Muscle layer of colon (tissue), 2 donors: Measurements from ENCODE around the gene FRMPD1.

Experiments used
- H3K27ac ChIP-seq: one replicate; pipeline ENCODE4 v1.7.0; 2013; ENCODE audit warnings: low read depth, mild to moderate bottlenecking, low read length, moderate library complexity
- H3K27me3 ChIP-seq, 2 donors: one replicate each; pipeline ENCODE4 v1.7.0; 2013; ENCODE audit warnings: low read length in 2 of 2, mild to moderate bottlenecking in 2 of 2; ENCODE audit not compliant: insufficient read depth in 2 of 2, control insufficient read depth in 1 of 2
- H3K36me3 ChIP-seq: one replicate; pipeline ENCODE4 v1.7.0; 2013; ENCODE audit warnings: mild to moderate bottlenecking, low read length; ENCODE audit not compliant: insufficient read depth
- H3K4me1 ChIP-seq: one replicate; pipeline ENCODE4 v1.7.0; 2013; ENCODE audit warnings: mild to moderate bottlenecking, low read length; ENCODE audit not compliant: insufficient read depth
- H3K4me3 ChIP-seq, 2 donors: one replicate each; pipeline ENCODE4 v1.7.0; 2013; ENCODE audit warnings: low read length in 2 of 2, low read depth in 1 of 2, mild to moderate bottlenecking in 1 of 2, moderate library complexity in 1 of 2
- H3K9ac ChIP-seq: one replicate; pipeline ENCODE4 v1.7.0; 2013; ENCODE audit warnings: low read length
- H3K9me3 ChIP-seq: one replicate; pipeline ENCODE4 v1.7.0; 2013; ENCODE audit warnings: mild to moderate bottlenecking, low read length
- donor health status: abdominal sarcoma.
- donor health status: Adenocarcinoma of cecum.

FRMPD1 gene

DNA sequence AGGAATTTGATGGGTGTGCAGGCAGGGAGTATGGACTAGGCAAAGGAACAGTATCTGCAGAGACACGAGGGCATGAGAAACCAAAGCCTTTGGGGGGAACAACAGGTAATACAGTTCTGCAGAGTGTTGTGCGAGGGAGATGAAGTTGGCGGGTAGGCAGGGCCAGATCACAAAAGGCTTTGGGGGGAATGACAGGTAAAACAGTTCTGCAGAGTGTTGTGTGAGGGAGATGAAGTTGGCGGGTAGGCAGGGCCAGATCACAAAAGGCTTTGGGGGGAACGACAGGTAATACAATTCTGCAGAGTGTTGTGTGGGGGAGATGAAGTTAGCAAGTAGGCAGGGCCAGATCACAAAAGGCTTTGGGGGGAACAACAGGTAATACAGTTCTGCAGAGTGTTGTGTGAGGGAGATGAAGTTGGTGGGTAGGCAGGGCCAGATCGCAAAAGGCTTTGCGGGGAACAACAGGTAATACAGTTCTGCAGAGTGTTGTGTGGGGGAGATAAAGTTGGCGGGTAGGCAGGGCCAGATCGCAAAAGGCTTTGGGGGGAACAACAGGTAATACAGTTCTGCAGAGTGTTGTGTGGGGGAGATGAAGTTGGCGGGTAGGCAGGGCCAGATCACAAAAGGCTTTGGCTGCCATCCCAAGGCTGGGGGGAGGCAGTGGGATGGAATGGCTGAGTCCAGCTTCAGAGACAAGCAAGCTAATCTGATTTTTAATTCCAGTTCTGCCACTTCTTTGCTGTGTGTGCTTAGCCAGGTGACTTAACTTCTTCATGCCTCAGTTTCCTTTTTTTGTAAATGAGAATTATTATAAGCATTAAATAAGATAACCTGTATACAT lies 33.0 kb downstream of the FRMPD1 start:
- Histone ChIP-seq H3K9ac (no peak overlapping the region), H3K27me3 (no peaks in the 10 kb centered on the region), H3K36me3 (no peaks in the 10 kb centered on the region), H3K27ac (no peak overlapping the region), H3K4me3 (no peak overlapping the region), H3K9me3 (no peaks in the 10 kb centered on the region), H3K4me1 (no peaks in the 10 kb centered on the region)

DNA sequence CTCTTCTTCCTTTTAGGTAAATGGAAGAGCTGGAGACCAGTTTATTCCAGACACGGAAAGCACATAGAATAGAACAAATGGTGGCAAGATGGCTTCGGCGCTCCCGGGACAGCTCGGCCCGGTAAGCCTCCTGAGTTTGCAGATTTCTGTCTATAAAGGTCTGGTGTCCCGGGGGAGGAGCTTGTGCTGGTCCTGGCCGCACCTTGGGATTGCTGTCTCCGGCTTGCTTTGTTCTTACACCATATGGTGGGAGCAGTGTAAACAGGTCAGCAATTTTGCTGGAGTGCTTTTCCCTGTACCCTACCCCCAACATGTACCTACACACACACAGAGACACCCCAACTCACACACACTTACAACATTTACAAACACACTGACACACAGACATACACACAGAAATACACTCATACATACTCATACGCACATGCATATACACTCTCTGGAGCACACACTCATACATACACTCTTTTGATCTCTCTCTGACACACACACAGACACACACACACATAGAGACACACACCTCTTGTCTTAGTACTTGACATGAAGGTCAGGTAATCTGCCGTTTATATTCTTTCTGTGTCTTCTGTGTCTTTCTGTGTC lies 42.0 kb downstream of the FRMPD1 start:
- Histone ChIP-seq H3K9ac (no peak overlapping the region), H3K9me3 (no peaks in the 10 kb centered on the region), H3K4me3 (no peak overlapping the region)

DNA sequence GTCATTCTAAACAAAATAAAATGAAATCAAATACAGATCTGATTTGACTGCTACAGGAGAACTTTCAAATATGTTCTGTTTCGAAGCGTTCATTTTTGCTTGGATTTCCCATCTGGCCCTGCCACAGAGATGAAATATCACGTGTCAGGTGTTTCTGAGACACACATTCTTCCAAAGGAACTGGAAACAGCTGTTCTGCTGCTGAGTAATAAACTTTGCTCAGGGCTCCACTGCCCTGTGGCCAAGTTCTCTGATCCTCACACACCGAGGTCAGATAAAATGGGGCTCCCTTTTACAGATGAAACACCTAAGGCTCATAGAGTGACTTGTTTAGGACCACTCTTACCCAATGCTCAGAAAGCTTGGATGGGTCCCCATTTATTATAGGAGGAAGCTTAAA lies 42.5 kb downstream of the FRMPD1 start:
- Histone ChIP-seq H3K27me3 (no peaks in the 10 kb centered on the region), H3K4me3 (no peak overlapping the region), H3K9ac (no peak overlapping the region), H3K27ac (no peak overlapping the region), H3K9me3 (no peaks in the 10 kb centered on the region), H3K36me3 (no peaks in the 10 kb centered on the region), H3K4me1 (no peaks in the 10 kb centered on the region)

More for the DNA sequence above, 42.0 kb downstream of the FRMPD1 start:
- H3K4me1 ChIP-seq, result no peaks in the 10 kb centered on the region
- no peaks in the 10 kb centered on the region for H3K27me3 ChIP-seq
- no peak overlapping the region for H3K27ac ChIP-seq
- H3K36me3 ChIP-seq, result no peaks in the 10 kb centered on the region

DNA sequence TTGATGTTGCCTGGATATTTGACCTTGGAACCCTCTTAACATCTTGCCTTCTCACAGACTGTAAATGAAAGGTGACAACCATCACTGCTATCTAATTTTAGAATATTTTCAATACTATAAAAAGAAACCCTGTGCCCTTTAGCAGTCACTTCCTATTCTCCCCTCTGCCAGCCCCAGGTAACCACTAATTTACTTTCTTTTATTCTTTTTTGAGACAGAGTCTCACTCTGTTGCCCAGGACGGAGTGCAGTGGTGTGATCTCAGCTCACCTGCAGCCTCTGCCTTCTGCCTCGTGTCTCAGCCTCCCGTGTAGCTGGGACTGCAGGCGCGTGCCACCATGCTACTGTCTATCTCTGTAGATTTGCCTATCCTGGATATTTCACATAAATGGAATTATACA lies 43.6 kb downstream of the FRMPD1 start:
- no peaks in the 10 kb centered on the region for H3K27me3 ChIP-seq
- H3K27ac ChIP-seq, result no peak overlapping the region
- H3K9me3 ChIP-seq, result no peaks in the 10 kb centered on the region
- H3K36me3 ChIP-seq, result no peaks in the 10 kb centered on the region
- H3K4me3 ChIP-seq, result no peak overlapping the region
- H3K9ac ChIP-seq, result no peak overlapping the region
- no peaks in the 10 kb centered on the region for H3K4me1 ChIP-seq

DNA sequence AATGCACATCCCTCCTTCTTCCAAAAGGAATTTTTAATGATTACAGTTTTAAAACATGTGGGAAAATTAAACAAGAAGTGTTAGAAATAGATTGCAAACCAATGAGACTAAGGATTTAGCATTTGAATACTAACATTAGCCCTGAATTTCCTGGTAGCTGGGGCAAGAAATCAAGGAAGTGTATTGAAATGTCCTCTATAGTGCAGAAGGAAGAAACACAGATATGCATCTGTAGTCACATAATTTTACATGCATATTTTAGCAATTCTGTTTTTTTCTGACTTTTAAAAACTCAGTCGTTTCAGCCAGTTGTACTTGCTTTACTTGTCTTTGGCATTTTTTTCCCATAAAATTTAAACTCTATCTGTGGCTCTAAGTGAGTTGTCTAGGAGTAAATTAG lies 45.8 kb downstream of the FRMPD1 start:
- H3K9ac ChIP-seq, result no peak overlapping the region
- no peaks in the 10 kb centered on the region for H3K27me3 ChIP-seq
- H3K27ac ChIP-seq, result no peak overlapping the region
- H3K9me3 ChIP-seq, result no peaks in the 10 kb centered on the region
- no peaks in the 10 kb centered on the region for H3K36me3 ChIP-seq
- no peak overlapping the region for H3K4me3 ChIP-seq
- H3K4me1 ChIP-seq, result no peaks in the 10 kb centered on the region

DNA sequence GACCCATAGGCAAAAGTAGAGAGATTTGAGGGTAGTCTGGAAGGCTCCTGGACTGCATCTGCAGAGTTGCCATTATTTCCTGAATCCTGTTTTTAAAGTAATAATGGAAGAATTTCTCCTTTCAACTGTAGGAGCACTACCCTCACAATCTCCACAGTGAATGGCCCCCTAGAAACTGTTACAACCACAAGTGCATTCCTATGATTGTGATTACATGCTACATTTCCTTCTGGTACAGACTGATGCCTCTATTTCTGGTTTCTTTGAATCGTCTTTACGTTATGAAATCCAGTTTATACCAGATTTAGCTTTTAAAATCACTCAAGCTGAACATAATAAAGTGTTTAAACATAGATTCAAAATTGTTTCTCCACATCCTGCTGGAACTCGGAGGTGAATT lies 49.4 kb downstream of the FRMPD1 start:
- no peaks in the 10 kb centered on the region for H3K36me3 ChIP-seq
- no peaks in the 10 kb centered on the region for H3K4me1 ChIP-seq
- H3K27ac ChIP-seq, result no peak overlapping the region
- no peaks in the 10 kb centered on the region for H3K9me3 ChIP-seq
- no peaks in the 10 kb centered on the region for H3K27me3 ChIP-seq
- H3K4me3 ChIP-seq, result no peak overlapping the region
- no peak overlapping the region for H3K9ac ChIP-seq

DNA sequence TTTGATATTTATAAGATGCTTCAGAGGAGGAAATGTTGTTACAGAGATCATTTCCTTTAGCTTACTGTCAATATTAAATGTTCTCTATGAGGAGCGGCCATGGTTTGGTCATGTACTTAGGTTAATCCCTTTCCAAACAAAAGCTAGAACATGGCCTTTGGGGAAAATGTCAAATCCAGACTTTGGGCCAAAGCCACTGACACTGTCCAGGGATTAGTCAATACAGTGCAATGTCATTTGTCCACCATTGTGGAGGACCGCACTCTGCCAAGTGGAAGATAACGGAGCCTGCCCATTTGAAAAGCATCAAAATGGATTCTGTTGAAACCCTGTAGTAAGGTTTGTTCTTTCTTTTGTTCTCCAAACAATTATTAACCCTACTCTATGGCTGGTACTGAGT lies 50.1 kb downstream of the FRMPD1 start:
- H3K27me3 ChIP-seq, result no peaks in the 10 kb centered on the region
- H3K4me1 ChIP-seq, result no peaks in the 10 kb centered on the region
- no peaks in the 10 kb centered on the region for H3K36me3 ChIP-seq
- H3K27ac ChIP-seq, result no peak overlapping the region
- no peak overlapping the region for H3K4me3 ChIP-seq
- no peak overlapping the region for H3K9ac ChIP-seq
- H3K9me3 ChIP-seq, result no peaks in the 10 kb centered on the region

DNA sequence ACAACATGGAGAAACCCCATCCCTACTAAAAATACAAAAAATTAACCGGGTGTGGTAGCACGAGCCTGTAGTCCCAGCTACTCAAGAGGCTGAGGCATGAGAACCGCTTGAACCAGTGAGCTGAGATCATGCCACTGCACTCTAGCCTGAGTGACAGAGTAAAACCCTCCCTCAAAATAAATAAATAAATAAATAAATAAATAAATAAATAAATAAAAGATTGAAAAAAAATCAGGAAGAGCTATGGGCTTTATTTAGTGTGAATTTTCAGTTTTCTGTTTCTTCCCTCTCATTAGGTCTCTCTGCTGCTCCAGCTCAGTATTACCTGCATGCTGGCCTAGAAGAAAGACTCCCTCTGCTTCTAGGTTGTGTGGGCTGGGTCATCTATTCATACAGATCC lies 55.0 kb downstream of the FRMPD1 start:
- H3K27ac ChIP-seq, result no peak overlapping the region
- no peaks in the 10 kb centered on the region for H3K9me3 ChIP-seq
- no peaks in the 10 kb centered on the region for H3K4me1 ChIP-seq
- no peaks in the 10 kb centered on the region for H3K27me3 ChIP-seq
- no peaks in the 10 kb centered on the region for H3K36me3 ChIP-seq
- no peak overlapping the region for H3K4me3 ChIP-seq
- no peak overlapping the region for H3K9ac ChIP-seq

DNA sequence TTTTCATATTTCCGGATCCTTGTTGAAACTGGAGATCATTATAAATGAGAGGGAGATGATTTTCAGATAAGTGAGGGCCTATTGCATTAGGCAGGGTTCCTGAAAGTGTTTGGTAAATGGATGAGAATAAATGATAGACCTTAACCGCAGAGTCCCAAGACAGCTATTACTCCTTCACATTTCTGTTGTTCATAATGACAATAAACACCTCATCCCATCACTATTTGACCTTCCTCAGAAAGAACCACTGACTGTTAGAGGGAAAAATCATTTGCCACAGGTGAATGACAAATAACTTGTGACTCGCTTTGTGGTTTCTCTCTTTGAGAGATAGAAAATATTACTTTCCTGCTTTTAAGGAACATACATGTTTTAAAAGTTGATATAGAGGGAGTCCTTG lies 55.5 kb downstream of the FRMPD1 start:
- Histone ChIP-seq H3K27me3 (no peaks in the 10 kb centered on the region), H3K27ac (no peak overlapping the region), H3K9ac (no peak overlapping the region), H3K4me3 (no peak overlapping the region), H3K36me3 (no peaks in the 10 kb centered on the region), H3K9me3 (no peaks in the 10 kb centered on the region), H3K4me1 (no peaks in the 10 kb centered on the region)

DNA sequence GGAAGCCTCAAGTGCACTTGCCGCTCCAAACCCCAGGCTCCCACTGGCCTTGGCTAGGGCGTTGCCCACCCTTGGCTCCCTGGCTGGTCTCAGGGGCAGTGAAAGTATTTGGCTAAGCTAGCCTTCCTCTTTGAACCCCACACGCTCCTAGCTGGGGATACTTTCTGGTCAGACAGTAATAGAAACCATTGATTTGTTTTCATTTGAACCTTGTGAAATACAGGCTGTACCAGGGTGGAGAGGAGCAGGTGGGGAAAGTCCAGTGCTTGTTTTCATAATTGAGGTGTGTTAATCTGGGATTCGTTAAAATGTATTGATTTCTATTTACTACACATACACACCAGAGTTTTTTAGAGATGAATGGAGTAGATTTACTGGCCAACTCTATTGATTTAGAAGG lies 57.0 kb downstream of the FRMPD1 start:
- Histone ChIP-seq H3K27ac (no peak overlapping the region), H3K9me3 (no peaks in the 10 kb centered on the region), H3K4me3 (no peak overlapping the region), H3K36me3 (no peaks in the 10 kb centered on the region), H3K27me3 (no peaks in the 10 kb centered on the region), H3K4me1 (no peaks in the 10 kb centered on the region), H3K9ac (no peak overlapping the region)

DNA sequence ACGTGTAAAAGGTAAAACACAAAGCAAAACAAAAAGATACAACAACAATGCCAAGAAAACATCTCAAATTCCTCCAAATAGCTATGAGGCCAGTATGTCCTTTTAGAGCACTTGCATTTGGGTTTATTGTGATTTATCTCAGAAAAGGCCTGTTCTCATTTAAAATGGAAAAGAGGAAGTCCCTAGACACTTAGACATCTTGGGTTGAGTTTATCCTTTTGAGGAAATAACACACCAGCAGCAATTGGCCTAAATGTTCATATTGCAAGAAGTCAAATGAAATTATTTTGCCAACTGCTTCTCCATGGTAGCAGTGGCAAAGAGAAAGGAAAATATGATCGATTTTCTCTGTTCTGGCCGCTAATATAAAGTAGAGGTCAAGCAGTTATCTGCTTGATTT lies 59.3 kb downstream of the FRMPD1 start:
- Histone ChIP-seq H3K4me3 (no peak overlapping the region), H3K9ac (no peak overlapping the region), H3K27ac (no peak overlapping the region), H3K9me3 (no peaks in the 10 kb centered on the region), H3K36me3 (no peaks in the 10 kb centered on the region), H3K27me3 (no peaks in the 10 kb centered on the region), H3K4me1 (no peaks in the 10 kb centered on the region)

DNA sequence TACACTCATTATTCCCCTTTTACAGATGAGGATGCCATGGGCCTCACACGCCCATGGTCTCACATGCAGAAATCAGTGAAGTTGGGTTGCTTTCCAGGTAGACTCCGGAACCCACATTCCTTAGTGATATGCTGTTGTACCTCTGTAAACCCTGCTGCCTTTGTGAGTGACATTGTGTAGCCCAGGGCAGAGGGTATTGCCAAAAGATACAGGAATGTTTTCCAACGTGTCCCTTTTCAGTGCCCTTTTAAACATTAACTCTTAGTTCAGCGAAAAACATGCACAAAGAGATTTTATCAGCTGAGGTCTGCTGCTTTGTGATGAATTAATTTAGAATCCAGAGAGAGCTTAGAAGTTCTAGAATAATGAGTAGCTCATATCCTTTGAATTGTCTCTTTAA lies 64.5 kb downstream of the FRMPD1 start:
- H3K27me3 ChIP-seq, result no peaks in the 10 kb centered on the region
- H3K4me3 ChIP-seq, result no peak overlapping the region
- H3K4me1 ChIP-seq, result no peaks in the 10 kb centered on the region
- H3K27ac ChIP-seq, result no peak overlapping the region
- no peaks in the 10 kb centered on the region for H3K36me3 ChIP-seq
- H3K9me3 ChIP-seq, result no peaks in the 10 kb centered on the region
- H3K9ac ChIP-seq, result no peak overlapping the region
